PC-9 (cell line): ENCODE measurements around the gene ALX4. TPM values are rescaled to one million over a fixed set of nuclear protein-coding genes. Genes with fewer than 3 reads are reported as not detected.

Source experiments
- BruUV-seq: library from RNA; stranded (reverse); fragments of 400-500 nt; replicated peaks from 2 replicates; lab custom pipeline; 2021; lab: Mats Ljungman, UMichigan
- CTCF ChIA-PET: fragments of 300-600 bp; sonication (Branson Sonifier 250); formaldehyde crosslinking; loops from one replicate; lab custom pipeline; 2022; ENCODE audit warnings: antibody characterized with exemption; lab: Charles Lee
- POLR2A ChIA-PET: fragments of 300-600 bp; sonication (Branson Sonifier 250); formaldehyde crosslinking; loops from one replicate; lab custom pipeline; 2022; ENCODE audit warnings: antibody characterized with exemption; ENCODE audit not compliant: unreplicated experiment; lab: Charles Lee
- DNase-seq, 2 experiments: peaks; one replicate each; pipeline versions ENCODE4 v3.0.0 to v3.0.0-alpha.2; 2015 to 2022; ENCODE audit warnings: mixed read lengths in 1 of 2
- H2AFZ ChIP-seq: fragments of 200-600 bp; sonication (generic); 2 replicates; pipeline ENCODE4 v1.8.1; 2017; ENCODE audit warnings: antibody characterized with exemption
- H3F3A ChIP-seq: fragments of 200-600 bp; sonication (generic); 2 replicates; pipeline ENCODE4 v1.8.1; 2017; ENCODE audit warnings: antibody characterized with exemption, mild to moderate bottlenecking, low read depth; ENCODE audit not compliant: insufficient read depth
- H3K27ac ChIP-seq: fragments of 200-600 bp; sonication (generic); 2 replicates; pipeline ENCODE4 v1.6.1; 2016; ENCODE audit warnings: mixed run types
- H3K27me3 ChIP-seq: fragments of 200-600 bp; sonication (generic); 2 replicates; pipeline ENCODE4 v1.6.1; 2016; ENCODE audit warnings: low read depth, mixed run types; ENCODE audit not compliant: insufficient read depth
- H3K36me3 ChIP-seq: fragments of 200-600 bp; sonication (generic); 2 replicates; pipeline ENCODE4 v1.6.1; 2016; ENCODE audit warnings: low read depth, mixed run types
- H3K4me1 ChIP-seq: fragments of 200-600 bp; sonication (generic); replicated peaks from 2 replicates; pipeline ENCODE4 v1.6.1; 2016; ENCODE audit warnings: mixed run types; ENCODE audit not compliant: insufficient read depth
- H3K4me2 ChIP-seq: fragments of 200-600 bp; sonication (generic); 2 replicates; pipeline ENCODE4 v1.6.1; 2017; ENCODE audit warnings: mixed run types
- H3K4me3 ChIP-seq: fragments of 200-600 bp; sonication (generic); 2 replicates; pipeline ENCODE4 v1.6.1; 2016; ENCODE audit warnings: mixed run types
- H3K79me2 ChIP-seq: fragments of 200-600 bp; sonication (generic); 2 replicates; pipeline ENCODE4 v1.6.1; 2017; ENCODE audit warnings: low read depth, mixed run types
- H3K9me2 ChIP-seq: fragments of 200-600 bp; sonication (generic); 2 replicates; pipeline ENCODE4 v1.8.1; 2017; ENCODE audit warnings: mild to moderate bottlenecking; ENCODE audit not compliant: insufficient read depth
- H3K9me3 ChIP-seq: fragments of 200-600 bp; sonication (generic); 2 replicates; pipeline ENCODE4 v1.8.1; 2016; ENCODE audit warnings: low read depth; ENCODE audit not compliant: insufficient read depth
- H4K20me1 ChIP-seq: fragments of 200-600 bp; sonication (generic); 2 replicates; pipeline ENCODE4 v1.8.1; 2017; ENCODE audit not compliant: insufficient read depth
- EZH2 ChIP-seq: fragments of 200-600 bp; sonication (generic); IDR thresholded peaks from 2 replicates; pipeline ENCODE4 v1.8.0; 2017; ENCODE audit warnings: antibody characterized with exemption, low read depth
- intact Hi-C: fragments of 100-400 bp; cut with micrococcal nuclease; formaldehyde crosslinking; loops from one replicate; pipeline ENCODE4 v1.10.0; 2022; ENCODE audit not compliant: unreplicated experiment
- total RNA-seq: library from RNA; stranded (reverse); gene quantifications from 2 replicates; pipeline ENCODE4 v1.2.3, GENCODE V29; 2021
- TF ChIP-seq, protein P1 (sequence below): fragments of 200-600 bp; sonication (generic); conservative IDR thresholded peaks from 2 replicates; pipeline ENCODE4 v1.6.1; 2017; ENCODE audit warnings: mixed run types, antibody characterized with exemption, mild to moderate bottlenecking, moderate library complexity

Gene ALX4
- total RNA-seq, 1 experiment from 2014 or later: not detected

DNA sequence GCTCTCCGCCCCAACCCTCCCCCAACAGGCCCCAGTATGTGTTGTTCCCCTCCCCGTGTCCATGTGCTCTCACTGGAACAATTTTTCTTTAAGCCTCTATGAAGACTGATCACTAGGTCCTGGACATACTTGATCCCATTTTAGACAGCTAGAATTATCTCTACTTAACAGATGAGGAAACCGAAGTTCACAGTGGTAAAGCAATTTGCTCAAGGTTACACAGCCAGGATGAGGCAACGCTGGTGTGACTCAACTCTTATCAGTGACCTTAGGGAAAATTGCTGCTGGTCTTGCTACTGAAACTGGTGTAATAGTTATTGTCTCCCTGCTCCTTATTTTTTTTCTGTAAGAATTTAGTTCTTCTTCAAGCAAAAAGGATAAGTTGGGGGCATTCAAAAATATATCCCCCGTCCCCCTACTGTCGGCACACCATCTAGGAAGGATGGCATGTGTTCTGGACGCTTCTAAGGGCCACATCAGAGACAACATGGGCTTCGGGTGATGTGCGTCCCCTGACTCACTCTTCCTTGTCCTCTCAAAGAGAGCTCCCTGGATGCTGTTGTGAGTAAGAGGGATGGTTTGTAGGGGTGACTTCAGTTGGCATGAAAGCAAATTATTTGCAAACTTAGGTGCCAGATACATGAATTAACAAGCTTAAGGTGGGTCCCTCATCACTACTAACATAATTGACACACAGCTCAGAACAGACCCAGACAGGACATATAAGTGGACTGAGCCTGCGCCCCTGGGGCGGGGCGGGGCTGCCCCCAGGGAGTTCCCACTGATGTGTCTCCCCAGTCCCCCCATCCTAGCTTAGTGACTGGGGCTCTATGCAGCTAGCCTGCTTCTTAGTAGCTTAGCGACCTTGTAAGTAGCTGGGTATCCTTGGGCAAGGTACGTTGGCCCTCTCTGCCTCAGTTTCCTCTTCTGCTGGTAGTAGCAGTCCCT is 23.6 kb upstream of the ALX4 start:
- H4K20me1 ChIP-seq: no peaks in the 10 kb centered on the region
- H3F3A ChIP-seq: peaks cover 11% of the 10 kb centered on the region; the same call in 1 of the 2 replicates
- no TSS peak for BruUV-seq
- peaks cover 9% of the 10 kb centered on the region; the same call in 1 of the 2 replicates for H3K4me1 ChIP-seq
- no peaks in the 10 kb centered on the region for H3K9me2 ChIP-seq
- H3K9me3 ChIP-seq: 0 out of 2 replicates have a peak, but pooled peaks cover 3% of the 10 kb centered on the region
- no peaks in the 10 kb centered on the region for H3K36me3 ChIP-seq
- TF ChIP-seq, protein P1, sequence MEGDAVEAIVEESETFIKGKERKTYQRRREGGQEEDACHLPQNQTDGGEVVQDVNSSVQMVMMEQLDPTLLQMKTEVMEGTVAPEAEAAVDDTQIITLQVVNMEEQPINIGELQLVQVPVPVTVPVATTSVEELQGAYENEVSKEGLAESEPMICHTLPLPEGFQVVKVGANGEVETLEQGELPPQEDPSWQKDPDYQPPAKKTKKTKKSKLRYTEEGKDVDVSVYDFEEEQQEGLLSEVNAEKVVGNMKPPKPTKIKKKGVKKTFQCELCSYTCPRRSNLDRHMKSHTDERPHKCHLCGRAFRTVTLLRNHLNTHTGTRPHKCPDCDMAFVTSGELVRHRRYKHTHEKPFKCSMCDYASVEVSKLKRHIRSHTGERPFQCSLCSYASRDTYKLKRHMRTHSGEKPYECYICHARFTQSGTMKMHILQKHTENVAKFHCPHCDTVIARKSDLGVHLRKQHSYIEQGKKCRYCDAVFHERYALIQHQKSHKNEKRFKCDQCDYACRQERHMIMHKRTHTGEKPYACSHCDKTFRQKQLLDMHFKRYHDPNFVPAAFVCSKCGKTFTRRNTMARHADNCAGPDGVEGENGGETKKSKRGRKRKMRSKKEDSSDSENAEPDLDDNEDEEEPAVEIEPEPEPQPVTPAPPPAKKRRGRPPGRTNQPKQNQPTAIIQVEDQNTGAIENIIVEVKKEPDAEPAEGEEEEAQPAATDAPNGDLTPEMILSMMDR: no peak
- no peak for TF ChIP-seq EZH2
- no peak overlapping the region for H3K27ac ChIP-seq
- H2AFZ ChIP-seq: no peak overlapping the region
- peaks cover 57% of the 10 kb centered on the region for H3K27me3 ChIP-seq
- intact Hi-C loops: no loop called here
- DNase-seq: peak in 1 of 2 experiments; percentile 42
- no peaks in the 10 kb centered on the region for H3K79me2 ChIP-seq
- H3K4me3 ChIP-seq: no peak overlapping the region
- ChIA-PET POLR2A (no interaction called here), CTCF (no interaction called here)
- H3K4me2 ChIP-seq: 0 out of 2 replicates have a peak overlapping the region, but pooled peaks have one; percentile 6

DNA sequence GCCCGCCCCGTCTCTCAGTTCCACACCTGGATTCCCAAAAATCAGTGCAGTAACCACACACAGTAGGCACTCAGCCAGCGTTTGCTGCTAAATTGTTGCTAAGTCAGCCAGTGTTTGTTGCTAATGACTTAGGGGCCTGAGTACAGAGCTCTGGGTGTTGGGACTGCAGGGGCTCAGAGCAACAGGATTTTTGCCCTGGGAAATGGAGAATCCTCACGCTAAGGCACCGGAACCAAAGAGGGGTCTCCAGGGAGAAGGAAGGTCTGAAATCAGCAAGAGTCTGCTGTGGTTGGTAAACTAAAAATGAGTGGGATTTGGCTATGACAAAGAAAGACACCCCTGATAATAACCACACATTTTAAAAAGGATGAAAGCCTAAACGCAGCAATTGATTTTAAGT is 22.7 kb upstream of the ALX4 start:
- no TSS peak for BruUV-seq

More for the DNA sequence above, 22.7 kb upstream of the ALX4 start:
- H3K4me2 ChIP-seq: no peak overlapping the region
- H3K79me2 ChIP-seq: no peaks in the 10 kb centered on the region
- H3K27me3 ChIP-seq: peaks cover 57% of the 10 kb centered on the region
- H2AFZ ChIP-seq: no peak overlapping the region
- TF ChIP-seq, protein P1: no peak
- no peak for TF ChIP-seq EZH2
- H3K4me1 ChIP-seq: peaks cover 9% of the 10 kb centered on the region; the same call in 1 of the 2 replicates
- no peak for DNase-seq
- intact Hi-C loops: no loop called here
- ChIA-PET POLR2A (no interaction called here), CTCF (no interaction called here)
- H4K20me1 ChIP-seq: no peaks in the 10 kb centered on the region
- no peak overlapping the region for H3K27ac ChIP-seq
- H3K9me2 ChIP-seq: no peaks in the 10 kb centered on the region
- 0 out of 2 replicates have a peak, but pooled peaks cover 3% of the 10 kb centered on the region for H3K9me3 ChIP-seq
- H3K36me3 ChIP-seq: no peaks in the 10 kb centered on the region
- peaks cover 11% of the 10 kb centered on the region; the same call in 1 of the 2 replicates for H3F3A ChIP-seq
- no peak overlapping the region for H3K4me3 ChIP-seq
